HEK293 (cell line): Measurements from ENCODE around the gene SPCS2.

Source experiments
- CTCF ChIA-PET: fragments of 350-600 bp; formaldehyde crosslinking; extraction: SDS; loops from one replicate; lab custom pipeline; 2021; ENCODE audit warnings: antibody characterized with exemption; lab: Yijun Ruan, JAX
- POLR2A ChIA-PET: fragments of 300-600 bp; formaldehyde crosslinking; extraction: SDS; loops from one replicate; lab custom pipeline; 2020; ENCODE audit warnings: antibody characterized with exemption, inconsistent platforms; lab: Yijun Ruan, JAX
- H3K27ac ChIP-seq: fragments of 200-500 bp; sonication (Bioruptor generic); 2 replicates; pipeline ENCODE4 v1.5.1; 2014; ENCODE audit warnings: low read depth, low read length, control low read depth, inconsistent platforms; ENCODE audit errors: extremely low read depth
- H3K36me3 ChIP-seq, 2 experiments: fragments of 200-500 bp in 1 of 2; sonication (Bioruptor generic) in 1 of 2; 1 replicate in 1 of 2; 2 replicates in 1 of 2; pipeline ENCODE4 v1.5.1; 2014 to 2017; ENCODE audit warnings: inconsistent platforms in 2 of 2, low read length in 2 of 2; ENCODE audit not compliant: control insufficient read depth in 2 of 2, insufficient read depth in 1 of 2
- H3K4me1 ChIP-seq: fragments of 200-500 bp; sonication (Bioruptor generic); 2 replicates; pipeline ENCODE4 v1.5.1; 2014; ENCODE audit warnings: mild to moderate bottlenecking, low read length, inconsistent platforms; ENCODE audit not compliant: control insufficient read depth, insufficient read depth
- H3K4me3 ChIP-seq: 2 replicates; pipeline ENCODE4 v1.5.1; 2011; ENCODE audit warnings: low read depth, mild to moderate bottlenecking, control low read depth, low read length, moderate library complexity
- H3K9me3 ChIP-seq: fragments of 200-500 bp; sonication (Bioruptor generic); 2 replicates; pipeline ENCODE4 v1.5.1; 2014; ENCODE audit warnings: low read depth, low read length, inconsistent platforms; ENCODE audit not compliant: control insufficient read depth, insufficient read depth
- BCL11A ChIP-seq: fragments of 450-650 bp; formaldehyde crosslinking; IDR thresholded peaks from 2 replicates; pipeline ENCODE4 v1.5.1; 2016; ENCODE audit warnings: low read depth, missing biosample characterization, missing genetic modification characterization
- KLF9 ChIP-seq: fragments of 450-650 bp; formaldehyde crosslinking; IDR thresholded peaks from 2 replicates; pipeline ENCODE4 v1.5.1; 2016; ENCODE audit warnings: missing biosample characterization, missing genetic modification characterization, low read depth
- PBX3 ChIP-seq: sonication (generic); formaldehyde crosslinking; IDR thresholded peaks from 2 replicates; pipeline ENCODE4 v1.8.1; 2022; ENCODE audit warnings: mild to moderate bottlenecking, moderate library complexity, missing genetic modification reagents
- TSHZ1 ChIP-seq: fragments of 450-650 bp; formaldehyde crosslinking; IDR thresholded peaks from 2 replicates; pipeline ENCODE4 v1.5.1; 2016; ENCODE audit warnings: missing biosample characterization, missing genetic modification characterization, borderline replicate concordance
- ZNF114 ChIP-seq: fragments of 450-650 bp; formaldehyde crosslinking; IDR thresholded peaks from 2 replicates; pipeline ENCODE4 v1.5.0; 2017; ENCODE audit warnings: missing biosample characterization, missing genetic modification characterization
- ZNF155 ChIP-seq: fragments of 450-650 bp; formaldehyde crosslinking; IDR thresholded peaks from 2 replicates; pipeline ENCODE4 v1.5.1; 2016; ENCODE audit warnings: missing biosample characterization, missing genetic modification characterization
- ZNF169 ChIP-seq: fragments of 450-650 bp; formaldehyde crosslinking; IDR thresholded peaks from 2 replicates; pipeline ENCODE4 v1.5.1; 2016; ENCODE audit warnings: missing biosample characterization, missing genetic modification characterization
- ZNF19 ChIP-seq: fragments of 450-650 bp; formaldehyde crosslinking; IDR thresholded peaks from 2 replicates; pipeline ENCODE4; 2016; ENCODE audit warnings: missing biosample characterization, missing genetic modification characterization, low read depth
- ZNF221 ChIP-seq: fragments of 450-650 bp; formaldehyde crosslinking; IDR thresholded peaks from 2 replicates; pipeline ENCODE4 v1.5.1; 2017; ENCODE audit warnings: missing biosample characterization, missing genetic modification characterization, borderline replicate concordance
- ZNF239 ChIP-seq: fragments of 450-650 bp; formaldehyde crosslinking; IDR thresholded peaks from 2 replicates; pipeline ENCODE4 v1.5.1; 2016; ENCODE audit warnings: missing biosample characterization, missing genetic modification characterization
- ZNF311 ChIP-seq: fragments of 450-650 bp; formaldehyde crosslinking; IDR thresholded peaks from 2 replicates; pipeline ENCODE4 v1.5.1; 2017; ENCODE audit warnings: missing biosample characterization, missing genetic modification characterization, borderline replicate concordance
- ZNF518A ChIP-seq: fragments of 450-650 bp; formaldehyde crosslinking; conservative IDR thresholded peaks from 2 replicates; pipeline ENCODE4 v1.5.1; 2016; ENCODE audit warnings: low read depth, missing biosample characterization, missing genetic modification characterization
- ZNF521 ChIP-seq: fragments of 450-650 bp; formaldehyde crosslinking; IDR thresholded peaks from 2 replicates; pipeline ENCODE4 v1.5.1; 2017; ENCODE audit warnings: missing biosample characterization, mild to moderate bottlenecking, missing genetic modification characterization
- ZNF571 ChIP-seq: fragments of 450-650 bp; formaldehyde crosslinking; IDR thresholded peaks from 2 replicates; pipeline ENCODE4 v1.5.0; 2017; ENCODE audit warnings: missing biosample characterization, missing genetic modification characterization
- ZNF600 ChIP-seq: fragments of 450-650 bp; formaldehyde crosslinking; IDR thresholded peaks from 2 replicates; pipeline ENCODE4 v1.5.1; 2016; ENCODE audit warnings: missing biosample characterization, missing genetic modification characterization
- ZNF677 ChIP-seq: fragments of 450-650 bp; IDR thresholded peaks from 2 replicates; pipeline ENCODE4 v1.5.0; 2018; ENCODE audit warnings: missing biosample characterization, mild to moderate bottlenecking, missing genetic modification characterization, moderate library complexity
- TF ChIP-seq, protein P1 (sequence below): fragments of 450-650 bp; formaldehyde crosslinking; IDR thresholded peaks from 2 replicates; pipeline ENCODE4 v1.5.1; 2017; ENCODE audit warnings: missing biosample characterization, missing genetic modification characterization
- TF ChIP-seq, protein P2 (sequence below): fragments of 450-650 bp; formaldehyde crosslinking; IDR thresholded peaks from 2 replicates; pipeline ENCODE4 v1.5.1; 2016; ENCODE audit warnings: missing biosample characterization, missing genetic modification characterization, borderline replicate concordance

Gene SPCS2

DNA sequence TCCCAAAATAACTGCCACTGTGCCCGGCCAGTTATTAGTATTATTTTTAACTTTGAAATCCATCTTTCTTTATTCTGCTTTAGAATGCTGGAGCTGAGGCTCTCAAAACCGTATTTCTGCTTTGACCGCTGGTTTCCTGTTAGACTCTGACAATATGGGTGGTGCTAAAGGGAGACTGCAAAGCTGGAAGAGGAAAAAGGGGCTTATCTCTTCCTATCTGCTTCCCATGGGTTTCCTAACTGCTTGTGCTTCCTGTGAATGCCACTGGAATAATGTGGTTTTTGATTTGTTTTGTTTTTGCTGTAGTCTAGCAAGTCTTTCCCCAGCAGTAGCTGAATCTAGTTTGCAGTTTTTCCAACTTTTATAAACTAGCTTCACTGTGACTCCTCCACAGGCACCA lies 43.7 kb upstream of the SPCS2 start (continued):
- no peak for TF ChIP-seq ZNF518A (tag by site-specific recombination)
- no peak for TF ChIP-seq ZNF311 (tag by site-specific recombination)

GRCh38 chr11:74909385-74909784 lies 39.7 kb upstream of the SPCS2 start:
- POLR2A ChIA-PET, result no interaction called here
- no peak overlapping the region for H3K27ac ChIP-seq
- TF ChIP-seq TSHZ1 (tag by site-specific recombination), result no peak
- no peak for TF ChIP-seq ZNF155
- no peak for TF ChIP-seq KLF9 (tag by site-specific recombination)
- no peak for TF ChIP-seq ZNF19 (tag by site-specific recombination)
- TF ChIP-seq, protein P1, sequence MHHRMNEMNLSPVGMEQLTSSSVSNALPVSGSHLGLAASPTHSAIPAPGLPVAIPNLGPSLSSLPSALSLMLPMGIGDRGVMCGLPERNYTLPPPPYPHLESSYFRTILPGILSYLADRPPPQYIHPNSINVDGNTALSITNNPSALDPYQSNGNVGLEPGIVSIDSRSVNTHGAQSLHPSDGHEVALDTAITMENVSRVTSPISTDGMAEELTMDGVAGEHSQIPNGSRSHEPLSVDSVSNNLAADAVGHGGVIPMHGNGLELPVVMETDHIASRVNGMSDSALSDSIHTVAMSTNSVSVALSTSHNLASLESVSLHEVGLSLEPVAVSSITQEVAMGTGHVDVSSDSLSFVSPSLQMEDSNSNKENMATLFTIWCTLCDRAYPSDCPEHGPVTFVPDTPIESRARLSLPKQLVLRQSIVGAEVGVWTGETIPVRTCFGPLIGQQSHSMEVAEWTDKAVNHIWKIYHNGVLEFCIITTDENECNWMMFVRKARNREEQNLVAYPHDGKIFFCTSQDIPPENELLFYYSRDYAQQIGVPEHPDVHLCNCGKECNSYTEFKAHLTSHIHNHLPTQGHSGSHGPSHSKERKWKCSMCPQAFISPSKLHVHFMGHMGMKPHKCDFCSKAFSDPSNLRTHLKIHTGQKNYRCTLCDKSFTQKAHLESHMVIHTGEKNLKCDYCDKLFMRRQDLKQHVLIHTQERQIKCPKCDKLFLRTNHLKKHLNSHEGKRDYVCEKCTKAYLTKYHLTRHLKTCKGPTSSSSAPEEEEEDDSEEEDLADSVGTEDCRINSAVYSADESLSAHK (tag by site-specific recombination), result no peak
- no peak for TF ChIP-seq ZNF571 (tag by site-specific recombination)
- no peak for TF ChIP-seq BCL11A (tag by site-specific recombination)
- no peak for TF ChIP-seq ZNF677 (tag by site-specific recombination)
- TF ChIP-seq ZNF521 (tag by site-specific recombination), result no peak
- TF ChIP-seq ZNF114 (tag by site-specific recombination), result no peak
- no peak for TF ChIP-seq PBX3 (CRISPR knock-in tag)
- TF ChIP-seq, protein P2, sequence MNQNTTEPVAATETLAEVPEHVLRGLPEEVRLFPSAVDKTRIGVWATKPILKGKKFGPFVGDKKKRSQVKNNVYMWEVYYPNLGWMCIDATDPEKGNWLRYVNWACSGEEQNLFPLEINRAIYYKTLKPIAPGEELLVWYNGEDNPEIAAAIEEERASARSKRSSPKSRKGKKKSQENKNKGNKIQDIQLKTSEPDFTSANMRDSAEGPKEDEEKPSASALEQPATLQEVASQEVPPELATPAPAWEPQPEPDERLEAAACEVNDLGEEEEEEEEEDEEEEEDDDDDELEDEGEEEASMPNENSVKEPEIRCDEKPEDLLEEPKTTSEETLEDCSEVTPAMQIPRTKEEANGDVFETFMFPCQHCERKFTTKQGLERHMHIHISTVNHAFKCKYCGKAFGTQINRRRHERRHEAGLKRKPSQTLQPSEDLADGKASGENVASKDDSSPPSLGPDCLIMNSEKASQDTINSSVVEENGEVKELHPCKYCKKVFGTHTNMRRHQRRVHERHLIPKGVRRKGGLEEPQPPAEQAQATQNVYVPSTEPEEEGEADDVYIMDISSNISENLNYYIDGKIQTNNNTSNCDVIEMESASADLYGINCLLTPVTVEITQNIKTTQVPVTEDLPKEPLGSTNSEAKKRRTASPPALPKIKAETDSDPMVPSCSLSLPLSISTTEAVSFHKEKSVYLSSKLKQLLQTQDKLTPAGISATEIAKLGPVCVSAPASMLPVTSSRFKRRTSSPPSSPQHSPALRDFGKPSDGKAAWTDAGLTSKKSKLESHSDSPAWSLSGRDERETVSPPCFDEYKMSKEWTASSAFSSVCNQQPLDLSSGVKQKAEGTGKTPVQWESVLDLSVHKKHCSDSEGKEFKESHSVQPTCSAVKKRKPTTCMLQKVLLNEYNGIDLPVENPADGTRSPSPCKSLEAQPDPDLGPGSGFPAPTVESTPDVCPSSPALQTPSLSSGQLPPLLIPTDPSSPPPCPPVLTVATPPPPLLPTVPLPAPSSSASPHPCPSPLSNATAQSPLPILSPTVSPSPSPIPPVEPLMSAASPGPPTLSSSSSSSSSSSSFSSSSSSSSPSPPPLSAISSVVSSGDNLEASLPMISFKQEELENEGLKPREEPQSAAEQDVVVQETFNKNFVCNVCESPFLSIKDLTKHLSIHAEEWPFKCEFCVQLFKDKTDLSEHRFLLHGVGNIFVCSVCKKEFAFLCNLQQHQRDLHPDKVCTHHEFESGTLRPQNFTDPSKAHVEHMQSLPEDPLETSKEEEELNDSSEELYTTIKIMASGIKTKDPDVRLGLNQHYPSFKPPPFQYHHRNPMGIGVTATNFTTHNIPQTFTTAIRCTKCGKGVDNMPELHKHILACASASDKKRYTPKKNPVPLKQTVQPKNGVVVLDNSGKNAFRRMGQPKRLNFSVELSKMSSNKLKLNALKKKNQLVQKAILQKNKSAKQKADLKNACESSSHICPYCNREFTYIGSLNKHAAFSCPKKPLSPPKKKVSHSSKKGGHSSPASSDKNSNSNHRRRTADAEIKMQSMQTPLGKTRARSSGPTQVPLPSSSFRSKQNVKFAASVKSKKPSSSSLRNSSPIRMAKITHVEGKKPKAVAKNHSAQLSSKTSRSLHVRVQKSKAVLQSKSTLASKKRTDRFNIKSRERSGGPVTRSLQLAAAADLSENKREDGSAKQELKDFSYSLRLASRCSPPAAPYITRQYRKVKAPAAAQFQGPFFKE (tag by site-specific recombination), result no peak
- TF ChIP-seq ZNF600 (tag by site-specific recombination), result no peak
- TF ChIP-seq ZNF221 (tag by site-specific recombination), result no peak
- TF ChIP-seq ZNF169 (tag by site-specific recombination), result no peak
- TF ChIP-seq ZNF239, result no peak

More at GRCh38 chr11:74909385-74909784, 39.7 kb upstream of the SPCS2 start:
- Histone ChIP-seq H3K36me3 (peaks cover 0 to 27% of the 10 kb centered on the region in 2 experiments; a peak in 1 of 3 replicates), H3K9me3 (no peaks in the 10 kb centered on the region), H3K4me3 (no peak overlapping the region), H3K4me1 (no peaks in the 10 kb centered on the region)
- CTCF ChIA-PET, result interaction anchor here (0.6 to 4.9 kb wide), 6 partner anchors 20 to 340 kb away, joined by 3 to 24 read pairs (median 4); no protein-coding TSS in a partner anchor
